ENCODE data around the gene ZNF562.
A peak's percentile ranks its signal among the peaks of the same experiment; 100 is the strongest.
"Not testable (repeated sequence)": the region's sequence is repeated elsewhere in the genome, so short reads cannot be mapped to it uniquely, and the experiment has no call there.

Gene ZNF562

DNA sequence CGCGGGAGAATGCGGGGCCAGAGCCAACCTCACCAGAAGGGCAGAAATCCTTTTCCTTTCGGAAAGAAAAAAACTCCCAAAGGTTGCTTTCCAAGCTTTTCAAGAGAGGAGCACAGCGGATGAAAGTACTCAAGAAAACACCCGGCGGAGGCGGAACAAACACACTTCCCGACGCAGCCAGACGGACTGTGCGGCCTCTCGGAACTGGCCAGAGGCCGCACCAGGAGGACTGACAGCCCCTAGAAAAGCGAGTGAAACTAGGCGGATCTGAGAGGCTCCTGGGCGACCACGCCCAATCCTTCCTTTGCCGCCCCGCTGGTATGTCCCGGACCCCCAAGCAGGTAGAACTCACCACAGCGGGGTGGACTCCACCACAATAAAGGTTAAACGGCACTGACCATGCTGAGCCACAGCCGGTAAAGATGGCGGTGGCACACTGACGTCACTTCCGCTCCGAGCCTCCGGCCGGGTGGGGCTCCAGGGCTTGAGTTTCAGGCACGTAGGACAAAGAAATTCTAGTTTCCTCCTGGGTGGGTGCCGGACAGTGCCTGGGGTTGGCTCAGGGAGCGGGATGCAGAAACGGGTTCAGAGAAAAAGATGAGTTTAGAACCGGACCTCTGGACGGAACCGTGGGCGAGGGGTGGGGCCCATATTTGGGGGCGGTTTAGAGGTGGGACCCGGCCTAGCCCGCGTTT lies at the start of gene ZNF562:
TSS of gene ZNF562 (minus strand) at position 438 of the 695 bp plus-strand sequence. CDS start 14,356 bp downstream, outside the sequence.
- peak; percentile 57 to 84 for DNase-seq

DNA sequence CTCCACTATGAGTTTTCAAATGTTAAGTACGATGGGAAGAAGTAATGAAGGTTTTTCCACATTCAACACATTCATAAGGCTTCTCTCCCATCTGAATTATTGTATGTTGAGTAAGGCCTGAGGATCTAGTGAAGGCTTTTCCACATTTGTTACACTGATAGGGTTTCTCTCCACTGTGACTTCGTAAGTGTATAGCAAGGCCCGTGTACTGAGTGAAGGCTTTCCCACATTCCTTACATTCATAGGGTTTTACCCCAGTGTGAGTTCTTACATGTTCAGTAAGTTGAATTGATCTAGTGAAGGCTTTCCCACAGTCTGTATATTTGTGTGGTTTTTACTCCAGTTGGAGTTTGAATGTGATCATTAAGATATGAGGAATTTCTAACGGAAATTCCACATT lies 49.3 kb upstream of the ZNF562 start:
- DNase-seq = no peak

DNA sequence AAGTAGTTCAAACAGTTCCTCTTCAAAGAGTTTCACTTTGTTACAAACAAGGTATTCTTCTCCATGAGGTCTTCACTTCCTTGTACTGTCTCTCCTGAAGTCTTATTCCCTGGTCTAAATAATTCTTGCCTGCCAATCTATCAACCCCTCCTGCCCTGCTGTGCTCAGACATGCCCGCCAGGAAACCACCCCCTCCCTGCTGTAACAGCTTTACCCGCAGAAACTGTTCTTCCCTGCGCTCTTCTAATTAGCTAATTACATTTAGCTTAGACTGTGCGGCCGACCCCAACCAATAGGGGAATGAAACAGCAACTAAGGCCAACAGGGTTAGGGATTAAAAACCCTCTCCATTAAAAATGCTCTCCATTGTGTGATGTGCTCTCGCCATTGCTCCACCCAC lies 47.0 kb upstream of the ZNF562 start:
- no peak for DNase-seq

DNA sequence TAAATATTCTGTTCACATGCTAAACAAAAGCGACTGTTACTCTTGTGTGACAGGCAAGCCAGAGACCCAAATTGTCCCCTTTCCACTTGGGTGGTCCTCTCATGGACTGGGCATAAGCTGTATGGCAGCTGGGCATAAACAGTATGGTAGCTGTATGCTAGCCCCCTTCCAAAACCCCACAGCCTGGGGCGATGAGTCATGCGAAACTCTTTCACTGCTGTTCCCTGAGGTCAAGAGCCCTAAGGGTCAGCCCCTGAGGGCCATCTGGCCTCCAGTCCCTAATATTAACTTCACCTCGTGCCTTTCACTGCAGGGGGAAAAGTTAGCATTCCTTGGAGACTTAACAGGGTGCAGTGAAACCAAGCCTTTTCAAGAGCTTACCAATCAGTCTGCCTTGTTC lies 45.6 kb upstream of the ZNF562 start:
- DNase-seq = no peak

DNA sequence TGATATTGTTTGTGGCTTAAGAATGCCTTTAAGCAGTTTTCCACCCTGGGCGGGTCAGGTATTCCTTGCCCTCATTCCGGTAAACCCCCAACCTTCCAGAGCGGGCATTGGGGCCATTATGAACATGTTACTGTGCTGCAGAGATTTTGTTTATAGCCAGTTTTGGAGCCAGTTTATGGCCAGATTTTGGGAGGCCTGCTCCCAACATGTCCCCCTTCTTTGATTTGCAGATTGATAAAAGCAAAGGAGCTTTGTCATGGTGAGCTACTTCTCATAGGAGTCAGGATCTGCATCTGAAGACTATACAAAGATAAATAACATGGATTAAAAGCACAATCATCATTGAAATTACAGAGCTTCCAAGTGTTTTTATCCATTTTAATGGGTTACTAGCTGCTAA lies 36.9 kb upstream of the ZNF562 start:
- no peak for DNase-seq

DNA sequence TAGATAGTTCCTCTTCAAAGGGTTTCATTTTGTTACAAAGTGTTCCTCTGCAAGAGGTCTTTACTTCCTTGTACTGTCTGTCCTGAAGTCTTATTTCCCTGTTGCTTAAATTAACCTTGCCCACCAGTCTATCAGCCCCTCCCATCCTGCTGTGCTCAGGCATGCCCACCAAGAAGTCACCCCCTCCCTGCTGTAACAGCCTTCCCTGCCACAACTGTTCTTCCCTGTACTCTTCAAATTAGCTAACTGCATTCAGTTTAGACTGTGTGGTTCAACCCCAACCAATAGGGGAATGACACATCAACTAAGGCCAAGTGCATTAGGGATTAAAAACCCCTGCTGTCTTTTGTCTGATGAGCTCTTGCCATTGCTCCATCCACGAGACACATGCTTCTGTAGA lies 34.4 kb upstream of the ZNF562 start:
- no peak for DNase-seq

DNA sequence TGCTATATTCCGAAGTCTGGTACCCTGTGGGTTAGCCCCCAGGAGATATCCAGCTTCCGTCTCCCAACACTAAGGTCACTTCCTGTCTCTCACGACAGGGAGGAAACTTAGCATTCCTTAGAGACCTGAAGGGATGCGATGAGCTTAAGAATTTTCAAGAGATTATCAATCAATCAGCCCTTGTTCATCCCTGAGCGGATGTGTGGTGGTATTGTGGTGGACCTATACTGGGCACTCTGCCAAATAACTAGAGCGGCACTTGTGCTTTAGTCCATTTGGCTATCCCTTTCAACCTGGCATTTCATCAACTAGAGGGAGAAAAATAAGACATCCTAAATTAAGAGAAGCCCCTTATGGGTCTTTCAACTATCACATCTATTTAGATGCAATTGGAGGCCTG lies 30.9 kb upstream of the ZNF562 start:
- no peak for DNase-seq

DNA sequence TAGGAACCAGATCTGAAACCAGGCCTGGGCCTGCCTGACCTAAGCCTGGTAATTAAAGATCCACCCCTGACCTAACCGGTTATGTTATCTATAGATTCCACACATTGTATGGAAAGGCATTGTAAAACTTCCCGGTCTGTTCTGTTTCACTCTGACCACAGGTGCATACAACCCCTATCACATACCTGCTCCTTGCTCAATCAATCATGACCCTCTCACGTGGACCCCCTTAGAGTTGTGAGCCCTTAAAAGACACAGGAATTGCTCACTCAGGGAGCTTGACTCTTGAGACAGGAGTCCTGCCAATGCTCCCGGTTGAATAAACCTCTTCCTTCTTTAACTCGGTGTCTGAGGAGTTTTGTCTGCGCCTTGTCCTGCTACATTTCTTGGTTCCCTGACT lies 27.3 kb upstream of the ZNF562 start:
- DNase-seq = no peak

DNA sequence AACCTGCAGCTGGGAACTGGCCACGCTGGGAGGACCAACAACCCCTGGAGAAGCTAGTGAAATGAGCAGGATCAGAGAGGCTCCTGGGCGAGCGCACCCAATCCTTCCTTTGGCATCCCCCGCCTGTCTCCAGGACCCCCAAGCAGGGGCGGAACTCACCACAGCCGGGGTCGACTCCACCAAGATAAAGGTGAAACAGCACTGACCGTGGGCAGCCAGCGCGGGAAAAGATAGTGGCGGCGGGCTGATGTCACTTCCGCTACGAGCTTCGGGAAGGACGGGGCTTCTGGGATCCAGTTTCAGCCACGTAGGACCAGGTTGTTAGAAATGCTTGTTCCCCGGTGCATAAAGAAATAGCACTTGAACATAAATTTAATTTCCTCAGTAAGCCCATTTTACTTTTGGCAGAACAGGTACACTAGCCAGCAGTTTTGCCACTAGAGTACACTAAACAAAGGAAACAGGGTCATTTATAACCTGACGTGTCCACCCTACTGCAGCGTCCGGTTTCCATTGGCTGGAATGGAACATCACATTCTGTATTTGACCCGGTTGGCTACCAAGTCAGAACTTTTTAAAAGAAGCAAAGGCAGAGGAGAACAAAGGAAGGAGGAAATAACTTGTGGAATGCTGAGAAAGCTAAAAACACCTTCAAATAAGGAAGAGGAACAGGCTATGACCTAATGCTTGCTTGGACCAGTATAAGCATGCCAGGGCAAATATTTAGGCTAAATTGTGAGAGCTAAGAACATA lies 25.5 kb upstream of the ZNF562 start:
- no peak for DNase-seq

DNA sequence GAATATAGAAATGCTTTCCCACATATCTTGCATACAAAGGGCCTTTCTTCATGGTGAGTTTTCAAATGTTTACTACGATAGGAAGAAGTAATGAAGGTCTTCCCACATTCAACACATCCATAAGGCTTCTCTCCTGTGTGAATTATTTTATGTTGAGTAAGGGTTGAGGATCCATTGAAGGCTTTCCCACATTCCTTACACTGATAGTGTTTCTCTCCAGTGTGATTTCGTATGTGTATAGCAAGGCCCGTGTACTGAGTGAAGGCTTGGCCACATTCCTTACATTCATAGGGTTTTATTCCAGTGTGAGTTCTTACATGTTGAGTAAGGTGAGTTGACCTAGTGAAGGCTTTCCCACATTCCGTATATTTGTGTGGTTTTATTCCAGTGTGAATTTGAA lies 15.4 kb upstream of the ZNF562 start:
- DNase-seq = not testable (repeated sequence)

DNA sequence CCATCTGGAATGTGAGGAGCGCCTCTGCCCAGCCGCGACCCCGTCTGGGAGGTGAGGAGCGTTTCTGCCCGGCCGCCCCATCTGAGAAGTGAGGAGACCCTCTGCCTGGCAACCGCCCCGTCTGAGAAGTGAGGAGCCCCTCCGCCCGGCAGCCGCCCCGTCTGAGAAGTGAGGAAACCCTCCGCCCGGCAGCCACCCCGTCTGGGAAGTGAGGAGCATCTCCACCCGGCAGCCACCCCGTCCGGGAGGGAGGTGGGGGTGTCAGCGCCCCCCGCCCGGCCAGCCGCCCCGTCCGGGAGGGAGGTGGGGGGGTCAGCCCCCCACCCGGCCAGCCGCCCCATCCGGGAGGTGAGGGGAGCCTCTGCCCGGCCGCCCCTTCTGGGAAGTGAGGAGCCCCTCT lies 5.1 kb upstream of the ZNF562 start:
- DNase-seq = not testable (repeated sequence)

DNA sequence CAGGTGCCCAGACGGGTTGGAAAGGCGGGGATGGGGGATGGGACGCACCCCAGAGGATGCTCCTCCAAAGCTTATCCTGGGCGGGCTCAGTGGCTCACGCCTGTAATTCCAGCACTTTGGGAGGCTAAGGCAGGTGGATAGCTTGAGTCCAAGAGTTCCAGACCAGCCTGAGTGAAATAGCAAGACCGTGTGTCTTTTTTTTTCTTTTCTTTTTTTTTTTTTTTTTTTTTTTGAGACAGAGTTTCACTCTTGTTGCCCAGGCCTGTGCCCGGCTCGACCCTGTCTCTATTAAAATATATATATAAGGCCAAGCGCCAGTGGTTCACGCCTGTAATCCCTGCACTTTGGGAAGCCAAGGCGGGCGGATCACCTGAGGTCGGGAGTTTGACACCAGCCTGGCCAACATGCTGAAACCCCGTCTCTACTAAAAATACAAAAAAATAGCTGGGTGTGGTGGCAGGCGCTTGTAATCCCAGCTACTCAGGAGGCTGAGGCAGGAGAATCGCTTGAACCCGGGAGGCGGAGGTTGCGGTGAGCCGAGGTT lies 530 bp upstream of the ZNF562 start:
- not testable (repeated sequence) for DNase-seq

DNA sequence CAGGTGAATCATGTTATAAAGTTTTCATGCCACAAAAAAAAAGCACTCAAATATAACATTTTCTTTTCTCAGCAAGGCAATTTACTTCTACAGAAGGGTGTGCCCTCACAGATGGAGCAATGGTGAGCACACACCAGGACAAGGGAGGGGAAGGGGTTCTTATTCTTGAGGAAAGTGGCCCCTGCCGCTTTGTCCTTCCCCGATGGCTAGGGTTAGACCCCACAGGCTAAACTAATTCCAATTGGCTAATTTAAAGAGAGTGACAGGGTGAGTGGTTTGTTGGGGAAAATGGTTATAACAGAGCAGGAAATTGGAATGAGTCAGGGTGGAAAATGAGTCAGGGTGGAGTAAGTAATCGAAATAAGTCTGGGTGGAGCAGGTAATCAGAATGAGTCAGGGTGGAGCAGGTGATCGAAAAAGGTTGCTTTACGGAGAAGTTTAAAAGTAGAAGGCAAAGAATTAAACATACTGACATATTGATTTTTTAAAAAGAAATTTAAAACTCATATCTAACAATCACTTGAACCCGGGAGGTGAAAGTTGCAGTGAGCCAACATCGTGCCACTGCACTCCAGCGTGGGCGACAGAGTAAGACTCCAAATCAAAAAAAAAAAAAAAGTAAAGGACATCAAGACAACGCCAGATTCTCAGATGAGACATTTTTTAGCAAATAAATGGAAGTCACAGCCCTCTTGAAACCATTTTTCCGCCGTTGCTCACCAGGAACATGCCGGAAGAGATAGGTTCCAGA lies 813 bp downstream of the ZNF562 start:
- DNase-seq = no peak

DNA sequence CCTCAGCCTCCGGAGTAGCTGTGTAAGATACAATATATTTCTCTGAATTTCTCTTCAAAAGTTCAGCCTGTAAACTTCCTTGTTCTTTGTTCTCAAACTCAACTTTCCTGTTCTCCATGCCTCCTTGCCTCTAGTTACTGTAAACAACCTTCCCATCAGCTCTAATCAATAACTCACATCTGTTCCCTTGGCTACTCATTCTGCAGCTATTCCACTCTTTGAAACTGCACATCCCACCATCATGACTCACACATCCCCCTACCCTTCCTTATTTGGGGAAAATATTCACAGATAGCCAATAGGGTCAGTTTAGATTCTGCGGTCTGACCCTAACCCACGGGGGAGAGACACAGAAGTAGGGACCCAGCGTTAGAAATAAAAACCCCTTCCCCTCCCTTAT lies 2.0 kb downstream of the ZNF562 start:
- DNase-seq = no peak

DNA sequence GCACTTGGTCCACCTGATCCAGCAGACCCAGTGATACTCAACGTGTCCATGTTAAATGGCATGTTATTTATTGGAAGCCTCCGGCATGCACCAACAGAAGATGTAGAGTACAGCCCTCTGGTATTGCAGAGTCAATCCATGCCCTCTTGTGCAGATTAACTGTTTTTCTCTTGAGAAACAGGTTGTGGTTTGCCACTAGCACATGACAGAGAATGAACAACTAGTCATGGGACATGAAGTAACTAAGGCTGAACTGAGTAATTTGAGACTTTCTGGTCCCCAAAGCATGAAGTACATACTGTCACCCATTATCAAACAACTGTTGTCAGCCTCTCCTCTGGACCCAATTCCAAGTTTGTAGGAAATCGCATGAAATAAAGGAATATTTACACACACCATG lies 3.2 kb downstream of the ZNF562 start:
- no peak for DNase-seq

DNA sequence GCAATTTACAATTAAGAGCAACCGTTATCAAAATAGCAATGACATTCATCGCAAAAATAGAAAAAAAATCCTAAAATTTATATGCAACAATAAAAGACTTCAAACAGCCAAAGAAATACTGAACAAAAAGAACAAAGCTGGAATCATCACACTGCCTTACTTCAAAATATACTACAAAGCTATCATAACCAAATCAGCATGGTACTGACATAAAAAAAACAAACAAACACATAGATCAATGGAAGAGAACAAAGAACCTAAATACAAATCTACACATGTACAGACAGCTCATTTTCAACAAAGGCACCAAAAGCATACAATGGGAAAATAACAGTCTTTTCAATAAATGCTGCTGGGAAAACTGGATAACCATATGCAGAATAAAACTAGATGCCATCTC lies 6.4 kb downstream of the ZNF562 start:
- no peak for DNase-seq

DNA sequence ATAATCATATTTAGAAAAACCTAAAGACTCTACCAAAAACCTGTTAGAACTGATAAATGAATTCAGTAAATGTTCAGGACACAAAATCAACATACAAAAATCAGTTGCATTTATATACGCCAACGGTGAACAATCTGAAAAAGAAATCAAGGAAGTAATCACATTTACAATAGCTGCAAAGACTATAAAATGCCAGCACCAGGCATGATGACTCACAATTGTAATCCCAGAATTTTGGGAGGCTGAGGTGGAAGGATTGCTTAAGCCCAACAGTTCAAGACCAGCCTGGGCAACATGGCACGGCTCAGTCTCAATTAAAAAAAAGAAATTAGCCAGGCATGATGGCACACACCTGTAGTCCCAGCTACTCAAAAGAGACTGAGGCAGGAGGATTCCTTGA lies 7.0 kb downstream of the ZNF562 start:
- DNase-seq = no peak

DNA sequence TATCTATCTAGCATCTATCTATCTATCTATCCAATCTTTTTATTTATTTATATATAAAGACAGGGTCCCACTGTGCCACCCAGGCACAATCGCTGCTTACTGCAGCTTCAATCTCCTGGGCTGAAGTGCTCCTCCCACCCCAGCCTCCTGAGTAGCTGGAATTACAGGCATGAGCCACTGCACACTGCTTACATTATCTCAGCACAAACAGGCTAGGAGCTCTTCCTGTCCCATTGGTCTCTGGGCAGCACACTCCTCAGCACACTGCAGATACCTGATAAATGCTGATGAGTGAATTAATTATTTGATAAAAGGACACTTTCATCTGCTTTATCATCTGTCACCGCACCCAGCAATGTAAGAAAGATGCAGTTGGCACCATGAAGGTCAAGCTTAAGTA lies 16.1 kb downstream of the ZNF562 start:
- no peak for DNase-seq

DNA sequence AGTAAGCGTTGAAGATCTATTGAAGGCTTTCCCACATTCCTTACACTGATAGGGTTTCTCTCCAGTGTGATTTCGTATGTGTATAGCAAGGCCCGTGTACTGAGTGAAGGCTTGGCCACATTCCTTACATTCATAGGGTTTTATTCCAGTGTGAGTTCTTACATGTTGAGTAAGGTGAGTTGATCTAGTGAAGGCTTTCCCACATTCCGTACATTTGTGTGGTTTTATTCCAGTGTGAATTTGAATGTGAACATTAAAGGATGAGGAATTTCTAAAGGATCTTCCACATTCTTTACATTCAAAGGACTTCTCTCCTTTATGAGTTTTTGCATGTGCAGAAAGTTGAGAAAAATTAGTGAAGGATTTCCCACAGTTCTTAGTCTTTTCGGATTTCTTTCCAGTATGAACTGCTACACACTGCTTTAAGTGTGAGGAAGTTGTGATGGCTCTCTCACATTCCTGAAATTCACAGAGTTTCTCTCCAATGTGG lies 21.8 kb downstream of the ZNF562 start:
- DNase-seq = peak in 1 of 2 experiments; percentile 14

DNA sequence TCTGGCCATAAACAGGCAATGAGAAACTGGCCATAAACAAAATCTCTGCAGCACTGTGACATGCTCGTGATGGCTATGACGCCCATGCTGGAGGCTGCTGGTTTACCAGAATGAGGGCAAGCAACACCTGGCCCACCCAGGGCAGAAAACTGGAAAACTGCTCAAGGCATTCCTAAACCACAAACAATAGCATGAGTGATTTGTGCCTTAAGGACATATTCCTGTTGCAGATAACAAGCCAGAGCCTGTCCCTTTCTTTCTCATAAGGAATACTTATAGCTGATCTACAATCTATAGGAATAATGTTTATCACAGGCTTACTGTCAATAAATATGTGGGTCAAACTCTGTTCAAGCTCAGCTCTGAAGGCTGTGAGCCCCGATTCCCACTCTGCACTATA lies 23.4 kb downstream of the ZNF562 start:
- not testable (repeated sequence) for DNase-seq

DNA sequence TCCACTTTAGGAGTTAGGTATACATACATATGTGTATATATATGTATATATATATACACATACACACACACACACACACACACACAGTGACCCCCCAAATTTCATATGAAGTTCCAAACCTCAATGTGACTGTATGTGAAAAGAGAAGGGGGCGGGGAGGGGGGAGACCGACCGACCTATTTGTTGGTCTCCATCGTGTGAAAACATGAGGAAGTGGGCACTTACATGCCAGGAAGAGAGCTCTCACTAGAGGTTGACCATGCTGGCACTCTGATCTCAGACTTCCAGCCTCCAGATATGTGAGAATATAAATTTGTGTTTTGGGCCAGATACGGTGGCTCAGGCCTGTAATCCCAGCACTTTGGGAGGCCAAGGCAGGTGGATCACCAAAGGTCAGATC lies 24.6 kb downstream of the ZNF562 start:
- no peak for DNase-seq

DNA sequence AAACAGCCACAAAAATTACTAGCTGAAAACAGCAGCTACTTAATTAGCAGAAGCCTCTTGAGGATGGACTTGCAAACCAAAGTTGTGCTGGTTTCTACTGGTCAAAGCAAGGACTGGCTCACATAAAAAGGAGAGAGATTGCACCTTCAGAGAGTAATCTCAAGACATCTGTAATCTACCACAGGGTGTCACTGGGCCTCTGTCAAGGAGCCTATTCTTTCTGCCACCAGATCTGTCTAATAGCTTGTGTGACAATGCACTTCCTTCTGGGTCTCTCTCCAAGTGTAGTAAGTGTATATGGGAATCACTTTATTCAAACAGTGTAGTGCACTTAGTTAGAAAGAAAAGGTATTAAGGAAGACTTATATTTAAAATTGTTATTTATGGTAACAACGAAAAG lies 29.4 kb downstream of the ZNF562 start:
- peak in 1 of 2 experiments; percentile 9 for DNase-seq

DNA sequence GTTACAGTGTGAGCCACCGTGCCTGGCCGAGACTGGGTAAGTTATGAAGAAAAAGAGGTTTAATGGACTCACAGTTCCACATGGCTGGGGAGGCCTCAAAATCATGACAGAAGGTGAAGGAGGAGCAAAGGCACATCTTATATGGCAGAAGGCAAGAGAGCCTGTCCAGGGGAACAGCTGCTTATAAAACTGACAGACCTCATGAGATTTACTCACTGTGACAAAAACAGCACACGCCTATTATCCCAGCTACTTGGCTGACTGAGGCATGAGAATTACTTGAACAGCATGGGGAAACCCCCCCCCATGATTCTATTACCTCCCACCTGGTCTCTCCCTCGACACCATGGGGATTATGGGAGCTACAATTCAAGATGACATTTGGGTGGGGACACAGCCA lies 30.4 kb downstream of the ZNF562 start:
- no peak for DNase-seq
